ENCODE measurements around the gene METTL5.

GRCh38 chr2:169822785-169823392, 1.8 kb downstream of the METTL5 start:
- TF ChIP-seq CTCF (IDR thresholded peaks at IDR 0.05; ENCODE audit: poor library complexity) (no peak), EZH2 (IDR thresholded peaks at IDR 0.05; ENCODE audit: borderline replicate concordance) (no peak)
